GM21723 (cell line): Measurements from ENCODE around the gene LZTS2.

Source experiments
- ATAC-seq: cut with Tn5 transposase; IDR thresholded peaks from one replicate; pipeline ENCODE4 v1.9.1; 2021; ENCODE audit warnings: mild to moderate bottlenecking, moderate library complexity; ENCODE audit not compliant: unreplicated experiment

The LZTS2 gene

DNA sequence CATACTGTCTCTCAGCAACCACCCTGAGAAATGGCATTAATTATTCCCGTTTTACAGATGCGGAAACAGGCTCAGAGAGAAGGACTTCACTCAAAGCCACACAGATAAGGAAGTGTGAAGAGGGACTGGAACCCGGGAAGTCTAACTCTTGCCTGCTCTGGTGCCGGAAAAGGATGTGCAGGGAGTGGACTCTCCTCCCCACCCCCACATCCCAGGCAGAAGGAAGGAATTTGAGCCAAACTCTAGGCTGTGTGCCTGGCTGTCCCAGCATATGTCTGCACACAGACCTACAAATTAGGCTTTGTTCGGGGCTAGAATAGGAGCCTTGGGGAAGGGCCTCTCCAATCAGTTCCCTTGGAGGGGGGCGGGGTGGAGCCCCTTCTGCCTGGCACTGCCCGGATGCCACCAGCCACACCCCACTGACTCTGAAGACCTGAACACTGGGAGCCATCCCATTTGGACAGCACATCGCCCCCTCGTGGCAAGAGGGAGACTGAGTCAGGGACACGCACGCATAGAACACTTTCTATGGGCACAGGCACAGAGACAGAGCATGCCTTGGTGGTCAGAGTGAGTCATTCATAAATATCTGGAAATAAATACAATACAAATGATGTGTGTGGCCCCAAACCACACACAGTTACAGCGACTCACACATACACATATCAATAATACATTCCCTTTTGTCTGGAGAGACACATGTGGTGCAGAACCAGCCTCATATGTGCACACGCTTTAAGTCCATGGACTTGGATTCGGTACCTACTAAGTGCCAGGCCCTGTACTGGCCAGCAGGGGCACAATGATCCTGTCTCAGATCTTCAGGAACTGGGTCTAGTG lies 13.1 kb downstream of the LZTS2 start:
- peak; percentile 81 for ATAC-seq

DNA sequence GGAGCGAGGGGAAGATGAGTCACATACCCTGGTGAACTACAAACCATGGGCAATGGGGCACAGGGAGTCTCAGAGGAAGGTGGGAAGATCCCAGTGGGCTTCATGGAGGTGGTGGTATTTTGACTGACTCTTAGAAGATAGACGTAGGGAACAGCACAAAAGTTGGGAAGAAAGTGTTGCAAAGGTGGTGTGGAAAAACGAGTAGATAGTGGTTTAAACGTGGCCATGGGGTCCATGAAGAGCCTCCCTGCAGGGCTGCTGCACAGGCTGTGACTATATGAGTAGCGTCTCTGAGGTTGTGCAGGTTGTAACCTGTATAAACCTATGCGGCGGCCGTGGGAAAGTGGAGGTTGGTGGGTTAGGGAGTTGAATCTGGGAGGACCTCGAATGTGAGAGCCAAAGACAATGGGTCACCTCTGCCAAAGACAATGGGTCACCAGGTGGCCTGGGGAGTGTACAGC lies 13.8 kb downstream of the LZTS2 start:
- no peak for ATAC-seq

GRCh38 chr10:101014230-101014884 lies 14.7 kb downstream of the LZTS2 start:
- ATAC-seq = peak; percentile 47

DNA sequence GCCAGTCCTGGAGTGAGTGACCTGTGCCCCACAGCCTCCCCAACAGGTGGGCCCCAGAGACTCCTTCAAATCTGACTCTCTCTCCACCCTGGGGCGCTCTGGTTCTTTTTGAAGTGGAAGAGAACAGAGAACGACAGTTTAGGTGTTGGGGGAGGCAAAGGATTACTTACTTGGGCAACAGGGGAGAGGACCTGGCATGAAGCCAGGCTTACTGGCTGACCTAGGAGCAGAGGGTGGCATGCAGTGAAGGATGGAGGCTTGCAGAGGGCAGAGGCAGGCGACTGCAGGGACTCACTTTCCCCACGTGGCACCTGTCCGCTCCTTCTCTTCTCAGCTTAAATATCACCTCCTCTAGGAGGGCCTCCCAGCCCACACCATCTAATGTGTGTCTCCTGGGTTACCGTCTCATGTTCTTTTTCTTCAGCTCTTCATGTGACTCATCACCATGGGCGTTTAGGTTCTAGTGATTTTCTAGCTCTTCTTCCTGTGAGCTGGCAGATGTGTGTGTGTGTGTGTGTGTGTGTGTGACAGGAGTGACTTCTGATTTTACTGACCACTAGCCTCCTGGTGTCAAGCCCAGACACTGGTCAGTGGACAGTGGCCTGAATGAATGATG lies 15.5 kb downstream of the LZTS2 start:
- no peak for ATAC-seq

- no peak for ATAC-seq
Observed at GRCh38 chr10:101015582-101015973, 16.0 kb downstream of the LZTS2 start.

DNA sequence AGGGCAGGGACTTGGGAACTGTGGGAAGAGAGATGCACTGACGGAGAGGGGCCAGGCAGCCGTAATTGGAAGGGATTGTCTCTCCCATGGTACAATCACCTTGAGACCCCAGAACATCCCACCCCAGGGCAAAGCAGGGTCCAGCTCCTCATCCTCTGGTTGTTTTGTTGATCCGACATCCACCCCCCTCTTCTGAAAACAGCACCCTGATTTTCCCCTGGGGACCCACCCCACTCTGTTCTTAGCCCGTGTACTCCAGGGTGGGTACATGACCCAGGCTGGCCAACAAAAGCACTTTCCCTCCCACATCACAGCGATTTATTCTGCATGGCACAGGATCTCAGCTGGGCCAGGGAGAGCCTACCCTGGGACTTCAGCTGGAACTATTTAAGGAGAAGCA lies 17.2 kb downstream of the LZTS2 start:
- no peak for ATAC-seq

GRCh38 chr10:101018118-101018599 lies 18.6 kb downstream of the LZTS2 start:
- ATAC-seq = no peak

GRCh38 chr10:101018600-101019439 lies 19.2 kb downstream of the LZTS2 start:
- ATAC-seq = no peak

DNA sequence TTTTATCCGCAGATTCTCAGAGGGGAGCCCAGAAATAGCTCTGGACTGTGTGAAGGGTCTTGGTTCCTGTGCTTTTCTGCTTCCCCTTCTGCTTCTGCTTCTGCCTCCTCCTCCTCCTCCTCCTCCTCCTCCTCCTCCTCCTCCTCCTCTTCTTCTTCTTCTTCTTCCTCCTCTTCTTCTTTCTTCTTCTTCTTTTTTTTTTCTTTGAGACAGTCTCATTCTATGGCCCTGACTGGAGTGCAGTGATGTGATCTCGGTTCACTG lies 19.8 kb downstream of the LZTS2 start:
- no peak for ATAC-seq

DNA sequence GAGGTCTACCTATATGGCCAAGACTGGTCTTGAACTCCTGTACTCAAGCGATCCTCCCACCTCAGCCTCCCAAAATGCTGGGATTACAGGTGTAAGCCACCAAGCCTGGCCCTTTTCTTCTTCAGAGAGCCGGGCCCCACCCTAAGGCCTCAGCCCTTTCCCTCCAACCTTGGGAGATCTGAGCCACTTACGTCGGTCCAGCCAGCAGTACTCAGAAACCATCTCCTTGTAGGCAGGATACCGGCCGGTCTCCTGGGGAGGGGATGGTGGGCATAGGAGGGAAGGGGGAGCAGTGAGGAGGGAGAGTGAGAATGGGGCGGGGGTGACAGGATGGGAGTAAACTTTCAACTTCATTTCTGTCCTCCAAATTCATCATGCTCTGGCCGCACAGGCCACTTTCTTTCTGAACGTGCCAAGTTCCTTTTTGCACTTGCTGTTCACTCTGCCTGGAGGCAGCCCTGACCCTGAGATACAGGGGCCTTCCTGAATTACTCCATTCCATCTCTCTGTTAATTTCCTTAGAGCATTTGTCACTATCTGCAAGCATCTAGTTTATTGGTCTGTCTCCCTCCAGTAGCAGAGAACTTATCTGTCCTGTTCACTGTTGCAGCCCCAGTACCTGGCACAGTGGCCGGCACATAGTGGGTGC lies 20.9 kb downstream of the LZTS2 start:
- no peak for ATAC-seq

DNA sequence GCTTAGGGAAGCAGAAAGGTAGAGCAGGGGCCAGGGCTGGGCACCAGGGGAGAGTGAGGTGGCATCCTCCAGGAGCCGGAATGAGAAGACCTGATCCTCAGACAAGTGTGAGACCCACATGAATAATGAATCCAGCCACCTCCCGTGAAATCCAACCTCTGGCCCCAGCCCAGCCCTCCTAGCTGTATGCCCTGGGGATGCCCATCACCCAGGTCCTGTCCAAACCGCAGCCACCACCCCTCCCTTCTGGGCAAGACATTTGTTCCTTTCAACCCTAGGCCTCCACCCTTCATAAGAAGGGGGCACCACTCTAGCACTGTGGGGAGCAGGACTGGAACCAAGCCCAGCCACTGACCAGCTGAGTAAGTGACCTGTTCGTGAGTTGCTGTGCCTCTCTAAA lies 21.6 kb downstream of the LZTS2 start:
- ATAC-seq = no peak

DNA sequence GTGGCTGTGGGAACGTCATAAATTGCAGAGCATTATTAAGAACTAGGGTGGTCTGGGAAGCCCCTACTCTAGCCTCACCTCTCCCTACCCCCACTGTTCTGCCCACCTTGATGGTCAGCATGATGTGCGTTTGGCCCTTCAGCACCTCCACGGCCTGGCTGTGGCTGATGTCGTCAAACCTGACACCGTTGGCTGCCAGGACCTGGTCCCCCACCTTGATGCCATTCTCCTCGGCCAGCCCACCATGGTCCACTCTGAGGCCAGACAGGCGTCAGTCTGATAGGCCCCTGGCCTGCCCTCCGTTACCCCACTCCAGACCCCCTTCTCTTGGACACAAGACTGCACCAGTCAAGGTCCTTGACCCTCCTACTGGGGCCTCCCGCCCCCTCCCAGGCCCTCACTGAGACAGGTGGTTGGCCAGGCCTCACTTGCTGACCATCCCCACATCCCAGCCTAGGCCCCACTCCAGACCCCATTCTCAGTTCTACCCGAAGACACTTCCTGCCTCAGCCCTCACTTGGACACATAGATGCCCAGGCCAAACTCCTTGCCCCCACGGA lies 22.2 kb downstream of the LZTS2 start:
- no peak for ATAC-seq

DNA sequence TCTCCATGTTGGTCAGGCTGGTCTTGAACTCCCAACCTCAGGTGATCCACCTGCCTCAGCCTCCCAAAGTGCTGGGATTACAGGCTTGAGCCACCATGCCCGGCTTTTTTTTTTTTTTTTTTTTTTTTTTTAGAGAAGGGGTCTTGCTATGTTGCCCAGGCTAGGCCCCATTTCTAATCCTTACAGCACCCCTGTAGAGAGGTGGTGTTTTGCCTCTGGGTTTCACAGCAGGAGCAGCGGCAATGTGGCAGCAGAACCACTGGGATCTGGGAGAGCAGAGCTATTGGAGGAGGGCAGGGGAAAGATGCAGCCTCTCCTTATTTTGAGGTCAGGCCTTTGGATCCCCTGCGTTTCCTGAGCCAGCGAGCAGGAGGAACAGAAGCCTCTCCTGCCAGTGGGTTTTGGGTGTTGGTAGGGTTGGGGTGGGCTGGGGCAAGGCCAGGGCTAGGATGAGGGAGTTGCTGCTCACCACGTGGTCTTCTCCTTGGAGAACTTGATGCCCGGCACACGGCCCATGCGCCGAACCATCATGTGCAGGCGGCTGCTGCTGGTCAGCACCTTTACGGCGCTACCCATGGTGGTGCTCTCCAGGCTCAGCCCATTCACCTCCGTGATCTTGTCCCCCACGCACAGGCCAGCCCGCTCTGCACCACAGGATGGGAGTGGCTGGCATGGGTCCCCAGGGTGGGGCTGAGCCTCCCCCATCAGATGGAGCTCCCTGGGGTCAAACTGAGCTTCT lies 23.5 kb downstream of the LZTS2 start:
- no peak for ATAC-seq

- ATAC-seq = no peak
Observed at GRCh38 chr10:101027106-101027720, 27.6 kb downstream of the LZTS2 start.

DNA sequence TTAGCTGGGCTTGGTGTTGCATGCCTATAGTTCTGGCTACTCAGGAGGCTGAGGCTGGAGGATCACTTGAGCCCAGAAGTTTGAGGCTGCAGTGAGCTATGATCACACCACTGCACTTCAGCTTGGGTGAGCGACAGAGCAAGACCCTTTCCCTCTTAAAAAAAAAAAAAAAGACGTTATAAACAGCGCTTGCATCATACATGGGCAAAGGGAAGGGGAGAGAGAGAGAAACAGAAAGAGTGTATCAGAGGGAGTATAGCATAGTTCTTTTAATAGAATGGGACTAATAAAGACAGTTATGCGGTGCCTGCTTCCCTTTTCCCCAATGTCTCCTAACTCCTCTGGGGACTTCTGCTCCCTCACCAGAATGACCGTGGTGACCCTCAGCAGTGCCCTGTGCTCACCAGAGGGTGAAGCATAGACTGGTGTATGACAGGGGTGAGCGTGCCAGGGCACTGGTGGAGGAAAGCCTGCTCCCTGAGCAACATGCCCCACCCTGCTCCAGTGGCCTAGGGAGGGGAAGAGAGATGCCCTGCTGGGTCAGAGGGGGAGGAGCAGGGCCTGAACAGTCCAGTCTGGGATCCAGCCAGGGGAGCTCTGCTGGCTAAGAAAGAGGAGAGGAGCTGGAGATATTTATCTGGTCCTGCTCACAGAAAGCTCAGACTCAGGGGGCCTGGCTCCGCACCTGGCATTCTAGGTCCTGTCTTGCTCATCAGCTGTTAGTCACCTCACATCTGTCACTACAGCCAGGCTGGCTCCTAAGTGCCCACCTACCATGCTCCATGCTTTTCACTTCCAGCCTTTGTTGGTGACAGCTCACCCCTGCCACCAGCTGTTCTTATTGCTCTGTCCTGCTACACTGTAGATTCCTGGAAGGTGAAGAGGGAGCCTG lies 29.1 kb downstream of the LZTS2 start:
- no peak for ATAC-seq

GRCh38 chr10:101029520-101030295 lies 30.1 kb downstream of the LZTS2 start:
- ATAC-seq = no peak

GRCh38 chr10:101030496-101031127 lies 31.0 kb downstream of the LZTS2 start:
- ATAC-seq = no peak
